HG03442 (cell line): ENCODE data around the gene COX7B2.

ENCODE experiments used
- ATAC-seq: cut with Tn5 transposase; IDR thresholded peaks from one replicate; pipeline ENCODE4 v1.9.1; 2021; ENCODE audit warnings: mild to moderate bottlenecking, moderate library complexity; ENCODE audit not compliant: unreplicated experiment

The COX7B2 gene

GRCh38 chr4:46909078-46909477 is at the start of gene COX7B2:
Gene COX7B2, minus strand, starts transcription at chr4:46909245. Its CDS starts 174,053 bp downstream, at chr4:46735192.
- ATAC-seq: no peak

- no peak for ATAC-seq
Observed at GRCh38 chr4:46956451-46956850, 47.4 kb upstream of the COX7B2 start.

GRCh38 chr4:46955601-46956000 is 46.6 kb upstream of the COX7B2 start:
- ATAC-seq: no peak

- no peak for ATAC-seq
Observed at GRCh38 chr4:46954643-46955042, 45.6 kb upstream of the COX7B2 start.

- no peak for ATAC-seq
Observed at GRCh38 chr4:46953564-46953963, 44.5 kb upstream of the COX7B2 start.

GRCh38 chr4:46952451-46952850 is 43.4 kb upstream of the COX7B2 start:
- ATAC-seq: no peak

- no peak for ATAC-seq
Observed at GRCh38 chr4:46950826-46951225, 41.8 kb upstream of the COX7B2 start.

GRCh38 chr4:46949822-46950221 is 40.8 kb upstream of the COX7B2 start:
- ATAC-seq: no peak

GRCh38 chr4:46947541-46947940 is 38.5 kb upstream of the COX7B2 start:
- no peak for ATAC-seq

- no peak for ATAC-seq
Observed at GRCh38 chr4:46946919-46947536, 38.0 kb upstream of the COX7B2 start.

GRCh38 chr4:46945062-46945461 is 36.0 kb upstream of the COX7B2 start:
- no peak for ATAC-seq

GRCh38 chr4:46944345-46944744 is 35.3 kb upstream of the COX7B2 start:
- no peak for ATAC-seq

GRCh38 chr4:46937493-46937892 is 28.4 kb upstream of the COX7B2 start:
- ATAC-seq: no peak

GRCh38 chr4:46934726-46935125 is 25.7 kb upstream of the COX7B2 start:
- ATAC-seq: no peak

- ATAC-seq: no peak
Observed at GRCh38 chr4:46933686-46934085, 24.6 kb upstream of the COX7B2 start.

GRCh38 chr4:46931981-46932380 is 22.9 kb upstream of the COX7B2 start:
- ATAC-seq: peak; percentile 68

GRCh38 chr4:46930891-46931290 is 21.8 kb upstream of the COX7B2 start:
- ATAC-seq: no peak

- no peak for ATAC-seq
Observed at GRCh38 chr4:46927201-46927600, 18.2 kb upstream of the COX7B2 start.

- no peak for ATAC-seq
Observed at GRCh38 chr4:46924789-46925529, 15.9 kb upstream of the COX7B2 start.

GRCh38 chr4:46922205-46922604 is 13.2 kb upstream of the COX7B2 start:
- ATAC-seq: no peak

- ATAC-seq: no peak
Observed at GRCh38 chr4:46908148-46908547, 897 bp downstream of the COX7B2 start.

- no peak for ATAC-seq
Observed at GRCh38 chr4:46900082-46900481, 9.0 kb downstream of the COX7B2 start.

GRCh38 chr4:46894826-46895225 is 14.2 kb downstream of the COX7B2 start:
- no peak for ATAC-seq
